Fibroblast of skin of scalp (primary cell): ENCODE data around the gene RHOA.

ENCODE experiments used
- DNase-seq: peaks from one replicate; pipeline ENCODE4 v3.0.0-alpha.2; 2013

Gene RHOA

GRCh38 chr3:49316696-49317457, 94.9 kb downstream of the RHOA start:
- no peak for DNase-seq

DNA sequence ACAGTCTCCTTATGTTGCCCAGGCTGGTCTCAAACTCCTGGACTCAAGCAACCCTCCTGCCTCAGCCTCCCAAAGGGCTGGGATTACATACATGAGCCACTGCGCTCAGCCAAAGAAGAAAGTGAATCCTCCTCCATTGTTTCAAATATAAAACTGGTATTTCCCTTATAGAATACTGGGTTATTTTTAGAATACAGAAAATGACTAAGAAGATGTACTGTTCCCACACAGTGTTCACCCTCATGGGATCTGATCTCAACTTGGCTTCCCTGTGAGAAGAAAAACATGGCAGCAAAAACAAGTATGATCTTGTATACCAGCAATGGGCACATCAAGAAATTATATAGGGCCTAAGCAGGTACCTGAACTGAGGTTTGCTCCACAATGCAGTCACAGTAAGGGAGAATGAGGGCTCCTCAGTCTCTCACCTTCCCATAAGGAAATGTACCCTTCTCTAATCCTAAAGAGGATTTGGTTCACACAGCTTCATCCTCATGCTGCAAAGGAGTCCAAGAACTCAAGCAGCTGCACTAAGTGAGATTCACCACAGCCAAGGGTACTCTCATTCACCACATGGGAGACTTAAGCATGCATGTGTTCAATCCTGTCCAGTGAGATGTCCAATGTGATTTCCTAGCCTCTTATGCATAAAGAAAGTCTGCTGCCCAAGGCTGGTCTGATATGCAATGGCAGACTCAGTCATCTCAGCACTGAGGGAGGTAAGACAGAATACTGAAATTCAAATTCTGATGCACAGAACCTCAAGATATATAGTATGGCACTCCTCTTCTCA, 97.7 kb downstream of the RHOA start:
- DNase-seq, result peak; percentile 60

- DNase-seq, result no peak
Measured at GRCh38 chr3:49311283-49311682, 100.5 kb downstream of the RHOA start.

- DNase-seq, result no peak
Measured at GRCh38 chr3:49310677-49311076, 101.1 kb downstream of the RHOA start.
